ENCODE data around the gene TXN2.

Gene TXN2

GRCh38 chr22:36454916-36455570 is 26.4 kb downstream of the TXN2 start:
- TF ChIP-seq GATA3 (IDR thresholded peaks at IDR 0.05; ENCODE audit: low read depth, low read length) (no peak), GATA2 (IDR thresholded peaks at IDR 0.05; ENCODE audit: low read depth, low read length) (no peak)

GRCh38 chr22:36453855-36454378 is 27.5 kb downstream of the TXN2 start:
- TF ChIP-seq GATA2 (IDR thresholded peaks at IDR 0.05; ENCODE audit: low read depth, low read length) (no peak), GATA3 (IDR thresholded peaks at IDR 0.05; ENCODE audit: low read depth, low read length) (no peak)

GRCh38 chr22:36452250-36452977 is 29.0 kb downstream of the TXN2 start:
- TF ChIP-seq GATA3 (IDR thresholded peaks at IDR 0.05; ENCODE audit: low read depth, low read length) (no peak), GATA2 (IDR thresholded peaks at IDR 0.05; ENCODE audit: low read depth, low read length) (no peak)

- TF ChIP-seq GATA2 (IDR thresholded peaks at IDR 0.05; ENCODE audit: low read depth, low read length) (no peak), GATA3 (IDR thresholded peaks at IDR 0.05; ENCODE audit: low read depth, low read length) (no peak)
These were observed 31.8 kb downstream of the TXN2 start for GRCh38 chr22:36449596-36450175.

- TF ChIP-seq GATA2 (IDR thresholded peaks at IDR 0.05; ENCODE audit: low read depth, low read length) (no peak), GATA3 (IDR thresholded peaks at IDR 0.05; ENCODE audit: low read depth, low read length) (no peak)
These were observed 33.8 kb downstream of the TXN2 start for GRCh38 chr22:36447632-36448031.

- TF ChIP-seq GATA2 (IDR thresholded peaks at IDR 0.05; ENCODE audit: low read depth, low read length) (no peak), GATA3 (IDR thresholded peaks at IDR 0.05; ENCODE audit: low read depth, low read length) (no peak)
These were observed 36.2 kb downstream of the TXN2 start for GRCh38 chr22:36445158-36445668.

GRCh38 chr22:36443198-36443770 is 38.2 kb downstream of the TXN2 start:
- TF ChIP-seq GATA2 (IDR thresholded peaks at IDR 0.05; ENCODE audit: low read depth, low read length) (no peak), GATA3 (IDR thresholded peaks at IDR 0.05; ENCODE audit: low read depth, low read length) (no peak)

- TF ChIP-seq GATA2 (IDR thresholded peaks at IDR 0.05; ENCODE audit: low read depth, low read length), result no peak
- TF ChIP-seq GATA3 (IDR thresholded peaks at IDR 0.05; ENCODE audit: low read depth, low read length), result no peak
These were observed 38.8 kb downstream of the TXN2 start for GRCh38 chr22:36442506-36443197.

GRCh38 chr22:36440429-36441002 is 40.9 kb downstream of the TXN2 start:
- TF ChIP-seq GATA2 (IDR thresholded peaks at IDR 0.05; ENCODE audit: low read depth, low read length), result no peak
- TF ChIP-seq GATA3 (IDR thresholded peaks at IDR 0.05; ENCODE audit: low read depth, low read length), result no peak

GRCh38 chr22:36439481-36440271 is 41.8 kb downstream of the TXN2 start:
- TF ChIP-seq GATA3 (IDR thresholded peaks at IDR 0.05; ENCODE audit: low read depth, low read length), result no peak
- TF ChIP-seq GATA2 (IDR thresholded peaks at IDR 0.05; ENCODE audit: low read depth, low read length), result no peak

GRCh38 chr22:36435516-36436415 is 45.7 kb downstream of the TXN2 start:
- TF ChIP-seq GATA3 (IDR thresholded peaks at IDR 0.05; ENCODE audit: low read depth, low read length), result no peak
- TF ChIP-seq GATA2 (IDR thresholded peaks at IDR 0.05; ENCODE audit: low read depth, low read length), result no peak
